Neural cell (in vitro differentiated cells): Measurements from ENCODE around the gene CREBBP.

Source experiments
- EP300 ChIP-seq: fragments of 450-650 bp; conservative IDR thresholded peaks from 2 replicates; pipeline ENCODE4 v1.6.1; 2014; ENCODE audit warnings: antibody characterized with exemption, mild to moderate bottlenecking, moderate library complexity; ENCODE audit not compliant: poor library complexity, severe bottlenecking
- EZH2 ChIP-seq: fragments of 200-600, 300-800 bp; shearing (Covaris generic), sonication (generic); IDR thresholded peaks from 2 replicates; pipeline ENCODE4 v1.6.1; 2014; ENCODE audit warnings: antibody characterized with exemption, low read length, borderline replicate concordance, mild to moderate bottlenecking; ENCODE audit not compliant: insufficient read depth, poor library complexity, severe bottlenecking
- MXI1 ChIP-seq: fragments of 450-650 bp; conservative IDR thresholded peaks from 2 replicates; pipeline ENCODE4 v1.6.1; 2014; ENCODE audit warnings: antibody characterized with exemption, mild to moderate bottlenecking; ENCODE audit not compliant: poor library complexity, severe bottlenecking
- POLR2AphosphoS5 ChIP-seq: IDR thresholded peaks from 2 replicates; pipeline ENCODE4 v1.6.1; 2012
- RAD21 ChIP-seq: fragments of 450-650 bp; conservative IDR thresholded peaks from 2 replicates; pipeline ENCODE4 v1.6.1; 2014; ENCODE audit warnings: antibody characterized with exemption, mild to moderate bottlenecking, moderate library complexity
- SMC3 ChIP-seq: fragments of 450-650 bp; conservative IDR thresholded peaks from 2 replicates; pipeline ENCODE4 v1.6.1; 2014; ENCODE audit warnings: antibody characterized with exemption, mild to moderate bottlenecking, moderate library complexity; ENCODE audit not compliant: poor library complexity
- TF ChIP-seq, protein P1 (sequence below): fragments of 450-650 bp; IDR thresholded peaks from 2 replicates; pipeline ENCODE4 v1.5.1; 2014; ENCODE audit warnings: antibody characterized with exemption, mild to moderate bottlenecking, moderate library complexity; ENCODE audit not compliant: poor library complexity, severe bottlenecking

DNA sequence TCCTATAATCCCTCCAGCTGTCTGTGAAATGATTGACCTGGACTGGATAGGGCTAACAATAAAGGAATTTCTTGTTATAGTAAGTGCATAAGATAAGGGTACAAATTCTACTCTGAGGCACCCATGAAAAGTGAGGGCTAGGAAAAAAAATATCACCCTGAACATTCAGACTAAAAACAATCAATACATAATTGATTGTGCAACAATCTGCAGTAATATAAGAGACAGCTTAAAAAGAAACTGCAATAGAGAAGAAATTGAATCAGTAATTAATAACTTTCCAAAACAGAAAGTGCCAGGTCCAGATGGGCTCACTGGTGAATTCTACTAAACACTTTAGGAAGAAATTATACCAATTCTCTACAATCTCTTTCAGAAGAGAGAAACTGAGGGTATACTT lies 44.2 kb upstream of the CREBBP start:
- TF ChIP-seq POLR2AphosphoS5, result no peak
- no peak for TF ChIP-seq MXI1
- TF ChIP-seq, protein P1, sequence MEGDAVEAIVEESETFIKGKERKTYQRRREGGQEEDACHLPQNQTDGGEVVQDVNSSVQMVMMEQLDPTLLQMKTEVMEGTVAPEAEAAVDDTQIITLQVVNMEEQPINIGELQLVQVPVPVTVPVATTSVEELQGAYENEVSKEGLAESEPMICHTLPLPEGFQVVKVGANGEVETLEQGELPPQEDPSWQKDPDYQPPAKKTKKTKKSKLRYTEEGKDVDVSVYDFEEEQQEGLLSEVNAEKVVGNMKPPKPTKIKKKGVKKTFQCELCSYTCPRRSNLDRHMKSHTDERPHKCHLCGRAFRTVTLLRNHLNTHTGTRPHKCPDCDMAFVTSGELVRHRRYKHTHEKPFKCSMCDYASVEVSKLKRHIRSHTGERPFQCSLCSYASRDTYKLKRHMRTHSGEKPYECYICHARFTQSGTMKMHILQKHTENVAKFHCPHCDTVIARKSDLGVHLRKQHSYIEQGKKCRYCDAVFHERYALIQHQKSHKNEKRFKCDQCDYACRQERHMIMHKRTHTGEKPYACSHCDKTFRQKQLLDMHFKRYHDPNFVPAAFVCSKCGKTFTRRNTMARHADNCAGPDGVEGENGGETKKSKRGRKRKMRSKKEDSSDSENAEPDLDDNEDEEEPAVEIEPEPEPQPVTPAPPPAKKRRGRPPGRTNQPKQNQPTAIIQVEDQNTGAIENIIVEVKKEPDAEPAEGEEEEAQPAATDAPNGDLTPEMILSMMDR, result no peak
- no peak for TF ChIP-seq SMC3
- TF ChIP-seq EP300, result no peak
- TF ChIP-seq EZH2, result no peak
- TF ChIP-seq RAD21, result no peak
